Activated T-cell treated with anti-CD3 and anti-CD28 coated beads for 4 hours (primary cell): ENCODE measurements around the gene DENND10.
"Not testable (repeated sequence)": the region's sequence is repeated elsewhere in the genome, so short reads cannot be mapped to it uniquely, and the experiment has no call there.

Experiments
- DNase-seq: peaks from one replicate; pipeline ENCODE4 v3.0.0-alpha.2; 2020

The DENND10 gene

GRCh38 chr10:119133949-119134348, 30.0 kb downstream of the DENND10 start:
- DNase-seq: no peak

DNA sequence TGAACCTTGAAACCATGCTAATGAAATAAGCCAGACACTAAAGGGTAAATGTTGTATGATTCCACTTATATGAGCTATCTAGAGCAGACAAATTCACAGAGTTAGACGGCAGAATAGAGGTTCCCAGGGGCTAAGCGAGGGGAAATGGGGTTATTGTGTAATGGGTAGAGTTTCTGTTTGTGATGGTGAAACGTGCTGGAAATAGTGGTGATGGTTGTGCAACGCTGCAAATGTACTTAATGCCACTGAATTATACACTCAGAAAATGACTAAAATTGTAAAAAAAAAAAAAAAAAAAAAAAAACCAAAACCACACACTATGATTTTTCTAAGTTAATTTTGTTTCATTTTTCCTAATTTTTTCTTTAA, 31.6 kb downstream of the DENND10 start:
- no peak for DNase-seq

DNA sequence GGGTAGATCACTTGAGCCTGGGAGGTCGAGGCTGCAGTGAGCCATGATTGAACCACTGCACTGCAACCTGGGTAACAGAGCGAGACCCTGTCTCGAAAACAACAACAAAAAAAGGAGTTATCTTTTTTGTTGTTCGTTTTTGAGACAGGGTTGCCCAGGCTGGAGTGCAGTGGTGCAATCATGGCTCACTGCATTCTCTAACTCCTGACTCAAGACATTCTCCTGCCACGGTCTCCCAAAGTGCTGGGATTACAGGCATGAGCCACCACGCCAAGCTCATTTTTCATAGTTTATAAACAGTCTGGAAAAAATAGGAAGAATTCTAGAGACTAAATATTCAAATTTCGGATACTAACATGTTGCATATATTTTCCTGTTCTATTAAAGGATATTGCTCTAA, 32.2 kb downstream of the DENND10 start:
- no peak for DNase-seq

- DNase-seq: not testable (repeated sequence)
Observed at GRCh38 chr10:119137878-119138277, 34.0 kb downstream of the DENND10 start.

- no peak for DNase-seq
Observed at GRCh38 chr10:119138346-119139306, 34.7 kb downstream of the DENND10 start.

DNA sequence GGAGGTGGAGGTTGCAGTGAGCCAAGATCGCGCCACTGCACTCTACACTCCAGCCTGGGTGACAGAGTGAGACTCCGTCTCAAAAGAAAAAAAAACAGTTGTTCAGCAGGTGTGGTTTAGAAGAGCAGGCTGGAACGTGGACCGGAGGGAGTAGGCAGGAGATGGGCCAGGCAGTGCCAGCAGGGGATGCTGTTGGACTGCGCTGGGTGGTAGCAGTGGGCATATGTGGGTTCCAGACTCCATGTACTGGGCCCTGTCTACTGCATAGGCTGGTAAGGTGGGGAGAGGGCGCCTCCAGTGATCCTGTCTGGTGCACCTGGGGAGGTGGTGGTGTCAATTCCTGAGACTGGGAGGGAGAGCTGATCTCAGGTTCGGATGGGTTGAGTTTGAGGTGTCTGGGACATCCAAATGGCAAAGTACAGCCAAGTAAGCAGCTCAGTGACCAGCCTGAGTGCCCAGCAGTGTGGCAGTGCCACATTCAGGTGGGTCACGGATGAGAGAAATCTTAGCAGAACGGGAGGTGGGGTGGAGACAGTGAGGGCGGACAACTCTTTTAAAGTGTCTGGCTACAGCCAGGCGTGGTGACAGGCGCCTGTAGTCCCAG, 35.7 kb downstream of the DENND10 start:
- peak; percentile 43 for DNase-seq

DNA sequence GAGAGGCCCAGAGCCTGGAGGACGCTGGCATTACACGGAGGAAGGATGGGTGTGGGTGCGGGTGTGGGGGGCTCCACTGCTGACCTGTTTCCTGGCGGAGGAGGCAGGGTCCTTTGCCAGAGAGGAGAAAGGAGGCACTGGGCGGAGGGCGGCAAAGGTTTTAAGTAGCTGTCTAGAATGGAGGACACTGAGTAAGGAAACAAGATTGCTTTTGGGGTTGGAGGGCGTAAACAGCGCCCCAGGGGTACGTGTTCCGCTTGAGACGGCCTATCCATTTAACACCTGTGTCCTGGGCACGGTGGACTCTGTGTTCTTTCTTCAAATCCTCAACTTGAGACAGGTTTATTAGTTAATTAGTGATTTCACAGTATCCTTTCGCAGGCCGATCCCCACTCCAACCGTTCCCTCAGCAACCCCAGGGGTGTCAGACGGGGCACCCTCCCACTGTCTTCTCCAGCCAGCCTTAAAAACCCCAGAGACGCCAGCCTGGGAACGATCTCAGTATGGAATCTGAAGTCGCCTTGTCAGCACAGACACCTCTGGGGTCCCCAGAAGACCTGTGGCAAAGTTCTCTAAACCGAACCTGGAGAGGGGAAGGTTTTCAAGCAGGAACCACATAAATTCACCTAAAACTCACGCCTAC, 36.8 kb downstream of the DENND10 start:
- no peak for DNase-seq

DNA sequence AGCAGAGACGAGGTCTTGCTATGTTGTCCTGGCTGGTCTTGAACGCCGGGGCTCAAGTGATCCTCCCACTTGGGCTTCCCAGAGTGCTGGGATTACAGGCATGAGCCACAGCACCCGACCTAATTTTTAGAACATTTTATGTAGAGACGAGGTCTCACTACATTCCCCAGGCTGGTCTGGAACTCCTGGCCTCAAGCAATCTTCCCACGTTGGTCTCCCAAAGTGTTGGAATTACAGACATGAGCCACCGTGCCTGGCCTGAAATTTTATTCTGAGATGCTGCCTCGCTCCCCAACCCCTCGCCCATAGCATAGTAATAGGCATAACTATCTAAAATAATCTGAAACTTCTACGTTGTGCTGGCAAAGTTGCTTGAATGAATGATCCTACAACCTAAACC, 39.7 kb downstream of the DENND10 start:
- DNase-seq: no peak

GRCh38 chr10:119149157-119149556, 45.2 kb downstream of the DENND10 start:
- DNase-seq: no peak

DNA sequence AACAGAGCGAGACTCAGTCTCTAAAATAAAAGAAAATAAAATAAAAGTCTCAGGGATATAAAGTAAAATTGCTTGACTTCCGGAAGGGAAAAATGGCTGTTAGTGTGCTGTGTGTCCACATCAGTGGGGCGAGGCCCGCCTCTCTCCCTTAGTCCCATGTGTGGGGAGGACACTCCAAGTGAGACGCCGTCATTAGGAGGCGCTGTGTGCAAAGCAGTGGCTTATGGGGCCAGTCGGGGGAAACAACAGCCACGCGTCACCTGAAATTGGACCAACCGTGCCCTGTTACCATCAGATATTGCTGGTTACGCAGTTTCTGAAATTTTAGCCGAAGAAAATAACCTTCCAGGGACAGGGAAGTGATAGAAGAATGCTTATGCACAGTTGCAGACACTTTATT, 45.8 kb downstream of the DENND10 start:
- DNase-seq: no peak

GRCh38 chr10:119151601-119152000, 47.7 kb downstream of the DENND10 start:
- DNase-seq: not testable (repeated sequence)

DNA sequence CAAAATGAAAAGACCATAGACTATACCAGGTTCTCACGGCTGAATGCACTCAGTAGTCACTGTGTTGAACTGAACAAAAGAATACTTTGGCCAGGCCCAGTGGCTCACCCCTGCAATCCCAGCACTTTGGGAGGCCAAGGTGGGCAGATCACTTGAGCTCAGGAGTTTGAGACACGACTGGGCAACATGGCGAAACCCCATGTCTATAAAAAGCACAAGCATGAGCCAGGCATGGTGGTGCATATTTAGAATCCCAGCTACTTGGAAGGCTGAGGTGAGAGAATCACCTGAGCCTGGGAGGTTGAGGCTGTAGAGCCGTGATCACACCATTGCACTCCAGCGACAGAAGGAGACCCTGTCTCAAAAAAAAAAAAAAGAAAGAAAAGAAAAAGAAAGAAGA, 49.1 kb downstream of the DENND10 start:
- DNase-seq: no peak

GRCh38 chr10:119153661-119154060, 49.7 kb downstream of the DENND10 start:
- no peak for DNase-seq

- no peak for DNase-seq
Observed at GRCh38 chr10:119159332-119159731, 55.4 kb downstream of the DENND10 start.

DNA sequence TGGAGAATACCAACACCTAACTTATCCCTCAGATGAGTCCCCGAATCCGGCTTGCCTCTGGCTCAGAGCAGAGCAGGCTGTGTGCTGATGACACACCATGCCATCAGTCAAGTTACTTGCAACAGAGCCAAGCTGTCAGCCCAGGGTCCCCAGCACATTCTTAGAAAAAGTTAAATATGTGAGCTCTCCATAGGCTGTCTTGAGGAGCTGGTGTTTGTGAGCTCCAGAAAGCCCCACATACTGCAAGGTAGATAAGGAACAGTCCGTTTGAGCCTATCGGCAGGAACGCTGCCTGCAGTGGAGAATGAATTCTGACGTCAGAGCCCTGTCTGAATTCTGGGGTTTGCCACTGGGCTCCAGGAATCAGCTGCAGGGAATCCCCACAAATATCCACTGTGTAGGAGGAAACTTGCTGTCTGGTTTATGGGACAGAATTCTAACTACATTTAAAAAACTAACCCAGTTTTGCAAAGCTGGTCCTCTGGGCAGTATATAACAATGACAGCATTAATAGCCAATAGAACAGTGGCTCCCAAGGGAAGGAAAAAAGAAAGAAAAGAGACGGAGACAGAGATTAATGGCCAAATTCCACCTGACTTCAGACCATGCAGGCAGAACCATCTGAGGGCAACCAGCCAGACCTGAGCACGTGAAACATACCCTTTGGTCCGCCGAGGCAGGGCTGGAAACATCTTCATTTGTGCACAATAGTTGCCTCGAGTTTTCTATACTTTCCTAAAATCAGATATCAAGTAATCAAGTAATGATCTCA, 58.0 kb downstream of the DENND10 start:
- DNase-seq: no peak

GRCh38 chr10:119162452-119163092, 58.7 kb downstream of the DENND10 start:
- DNase-seq: no peak

GRCh38 chr10:119165171-119166117, 61.5 kb downstream of the DENND10 start, which contains the start of gene SFXN4:
SFXN4 (minus strand) TSS chr10:119165714; CDS start chr10:119165647, 67 bp downstream.
- DNase-seq: peak; percentile 62

DNA sequence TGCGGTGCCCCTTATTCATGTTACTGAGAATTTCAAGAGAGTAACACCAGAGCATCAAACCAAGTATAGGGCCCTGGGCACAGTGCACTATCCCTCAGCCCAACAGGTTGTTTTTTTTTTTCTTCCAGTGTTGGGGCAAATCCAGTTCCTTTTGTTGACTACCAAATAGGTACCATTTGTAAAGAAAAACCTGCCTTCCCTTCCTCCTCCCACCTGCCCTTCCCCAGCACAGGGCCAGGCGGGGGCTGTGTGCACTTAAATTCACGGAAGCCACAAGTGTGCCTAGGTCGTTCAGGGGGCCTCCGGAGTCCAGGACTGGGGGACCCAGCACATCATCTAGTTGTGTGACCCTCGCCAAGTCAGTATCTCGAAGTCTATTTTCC, 62.2 kb downstream of the DENND10 start:
- DNase-seq: no peak

DNA sequence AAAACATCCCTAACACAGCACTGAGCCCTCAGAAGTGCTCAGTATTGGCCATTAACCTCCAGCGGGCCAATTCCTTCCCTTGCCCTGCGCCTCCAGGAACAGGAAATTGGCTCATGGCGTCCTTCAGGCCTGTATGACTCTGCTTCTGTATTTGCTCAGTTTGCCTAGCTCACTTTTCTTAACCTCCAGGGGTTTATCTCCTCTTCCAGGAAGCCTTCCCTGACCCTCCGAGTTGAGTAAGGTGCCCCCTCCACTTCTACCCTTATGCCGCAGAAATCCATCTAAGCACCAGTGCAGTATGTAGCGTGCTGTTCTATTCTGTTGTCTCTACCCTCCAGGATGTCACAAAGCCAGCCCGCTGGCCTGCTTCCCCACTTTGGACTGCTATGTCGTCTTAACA, 62.7 kb downstream of the DENND10 start:
- DNase-seq: no peak

DNA sequence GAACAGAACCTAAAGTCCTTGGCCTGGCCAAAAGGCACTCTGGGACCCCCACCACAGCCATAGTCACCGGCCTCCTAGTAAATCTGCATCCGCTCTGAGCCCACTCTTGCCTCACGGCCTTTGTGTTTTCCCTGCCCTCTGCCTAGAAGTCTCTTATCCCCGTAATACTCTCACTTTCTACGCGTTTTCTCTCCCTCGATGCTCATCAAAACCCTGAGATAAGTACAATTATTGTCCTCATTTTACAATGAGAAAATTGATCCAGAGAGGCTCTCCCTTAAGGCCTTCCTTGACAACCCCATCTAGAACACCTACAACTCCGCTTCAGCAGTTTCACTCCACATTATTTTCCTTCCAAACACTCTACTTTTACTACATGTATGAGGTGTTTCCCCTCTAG, 63.1 kb downstream of the DENND10 start:
- no peak for DNase-seq

DNA sequence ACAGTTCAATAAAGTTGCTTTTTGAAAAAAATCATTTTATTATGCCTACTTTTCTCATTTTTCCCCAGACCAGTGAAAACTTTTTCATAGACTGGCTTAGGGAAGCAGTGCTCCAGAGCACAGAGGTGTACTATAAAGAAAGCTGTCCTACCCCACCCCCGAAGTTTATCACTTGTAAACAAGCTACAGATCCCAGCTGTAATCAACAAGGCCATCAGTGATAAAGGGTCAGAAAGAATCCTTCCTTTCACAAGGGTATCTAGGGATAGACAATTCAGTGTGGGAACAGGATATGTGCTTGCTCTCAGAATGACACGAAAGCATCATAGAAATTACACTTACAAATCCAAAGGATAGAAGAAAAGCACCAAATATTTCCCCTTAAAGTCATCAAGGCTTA, 70.2 kb downstream of the DENND10 start:
- no peak for DNase-seq
